Endothelial cell of umbilical vein (primary cell): ENCODE results near the gene HOXD8. TPM values are rescaled to one million over a fixed set of nuclear protein-coding genes. Genes with fewer than 3 reads are reported as not detected.

Source experiments
- BruUV-seq: library from RNA; stranded (reverse); fragments of 400-500 nt; replicated peaks from 2 replicates; lab custom pipeline; 2021; lab: Mats Ljungman, UMichigan
- CTCF ChIA-PET: fragments of 300-600, 350-600 bp; sonication (Branson Sonifier 250); formaldehyde crosslinking; loops from one replicate; lab custom pipeline; 2021; ENCODE audit warnings: antibody characterized with exemption, inconsistent platforms; lab: Charles Lee
- POLR2A ChIA-PET: fragments of 300-600, 350-600 bp; sonication (Branson Sonifier 250); formaldehyde crosslinking; loops from one replicate; lab custom pipeline; 2021; ENCODE audit warnings: antibody characterized with exemption, inconsistent platforms; lab: Charles Lee
- DNase-seq: peaks from one replicate; pipeline ENCODE4 v3.0.0-alpha.2; 2011; ENCODE audit warnings: low read depth, low spot score
- FAIRE-seq: peaks from 2 replicates; lab custom pipeline; 2011; peaks lifted over from hg19 to GRCh38; lab: Jason Lieb, UNC
- H2AFZ ChIP-seq: 2 replicates; pipeline ENCODE4 v1.6.0; 2012; ENCODE audit warnings: low read depth, low read length, control low read depth, inconsistent platforms
- H3K27ac ChIP-seq: 2 replicates; pipeline ENCODE4 v1.5.1; 2011; ENCODE audit warnings: low read depth, mild to moderate bottlenecking, control low read depth, low read length, moderate library complexity; ENCODE audit not compliant: insufficient read depth
- H3K27me3 ChIP-seq, 2 experiments: 2 replicates each; pipeline versions ENCODE4 v1.6.0 to v1.6.1; 2011; ENCODE audit warnings: low read length in 2 of 2, mixed read lengths in 1 of 2; ENCODE audit not compliant: control insufficient read depth in 2 of 2, insufficient read depth in 2 of 2
- H3K36me3 ChIP-seq, 2 experiments: 2 replicates in 1 of 2; 3 replicates in 1 of 2; pipeline ENCODE4 v1.5.1; 2011; ENCODE audit warnings: low read length in 2 of 2, mild to moderate bottlenecking in 1 of 2, moderate library complexity in 1 of 2; ENCODE audit not compliant: control insufficient read depth in 2 of 2, insufficient read depth in 2 of 2; ENCODE audit errors: extremely low read depth in 1 of 2
- H3K4me1 ChIP-seq: 3 replicates; pipeline ENCODE4 v1.5.1; 2011; ENCODE audit warnings: mild to moderate bottlenecking, low read length; ENCODE audit not compliant: control insufficient read depth, insufficient read depth; ENCODE audit errors: extremely low read depth
- H3K4me2 ChIP-seq: 2 replicates; pipeline ENCODE4 v1.6.1; 2011; ENCODE audit warnings: low read length, control low read depth, mixed read lengths; ENCODE audit not compliant: insufficient read depth
- H3K4me3 ChIP-seq, 3 experiments: fragments of 200-600 bp in 1 of 3; sonication (generic), shearing (Covaris generic) in 1 of 3; replicated peaks in 1 of 3; 2 replicates each; pipeline ENCODE4 v1.5.1; 2011 to 2016; ENCODE audit warnings: control low read depth in 3 of 3, low read length in 3 of 3, mild to moderate bottlenecking in 2 of 3, inconsistent platforms in 1 of 3, low read depth in 1 of 3, moderate library complexity in 1 of 3; ENCODE audit not compliant: insufficient read depth in 1 of 3
- H3K79me2 ChIP-seq: 2 replicates; pipeline ENCODE4 v1.6.0; 2012; ENCODE audit warnings: low read length, inconsistent platforms; ENCODE audit not compliant: control insufficient read depth, insufficient read depth
- H3K9ac ChIP-seq: replicated peaks from 2 replicates; pipeline ENCODE3; 2011; ENCODE audit warnings: low read length, control low read depth; ENCODE audit not compliant: insufficient read depth; ENCODE audit errors: extremely low read depth
- H3K9me1 ChIP-seq: replicated peaks from 3 replicates; pipeline ENCODE4 v1.6.0; 2011; ENCODE audit warnings: mild to moderate bottlenecking, low read length; ENCODE audit not compliant: control insufficient read depth, insufficient read depth; ENCODE audit errors: extremely low read depth
- H3K9me3 ChIP-seq: replicated peaks from 2 replicates; pipeline ENCODE4 v1.5.1; 2012; ENCODE audit warnings: low read length, inconsistent platforms; ENCODE audit not compliant: control insufficient read depth, insufficient read depth
- H4K20me1 ChIP-seq: replicated peaks from 2 replicates; pipeline ENCODE3; 2011; ENCODE audit warnings: mild to moderate bottlenecking, low read length; ENCODE audit not compliant: control insufficient read depth, insufficient read depth; ENCODE audit errors: extremely low read depth
- EZH2 ChIP-seq: IDR thresholded peaks from 2 replicates; pipeline ENCODE4 v1.6.1; 2012; ENCODE audit warnings: borderline replicate concordance, low read depth, mild to moderate bottlenecking, moderate library complexity, low read length, inconsistent platforms; ENCODE audit not compliant: severe bottlenecking
- FOS ChIP-seq: IDR thresholded peaks from 2 replicates; pipeline ENCODE4 v1.6.1; 2011; ENCODE audit warnings: mild to moderate bottlenecking, low read length, moderate library complexity, borderline replicate concordance; ENCODE audit not compliant: insufficient read depth
- JUN ChIP-seq: IDR thresholded peaks from 2 replicates; pipeline ENCODE4 v1.6.1; 2011; ENCODE audit warnings: borderline replicate concordance, low read depth; ENCODE audit not compliant: insufficient read length, insufficient read depth
- dilution Hi-C: fragments of 300-500 bp; cut with MboI; formaldehyde crosslinking; loops from one replicate; pipeline ENCODE4 v1.15.0; 2019; ENCODE audit warnings: low sequenced_read_pairs; ENCODE audit not compliant: extremely low pct_ligation_motif_present
- intact Hi-C: fragments of 100-400 bp; cut with micrococcal nuclease; formaldehyde crosslinking; loops from one replicate; pipeline ENCODE4 v1.10.0; 2022
- polyA plus RNA-seq, 4 experiments: library from polyadenylated mRNA; depleted of rRNA in 3 of 4; stranded (reverse) in 3 of 4; unstranded in 1 of 4; fragments of >200 nt; gene quantifications; 2 replicates each; pipeline versions ENCODE4 v1.2.1 to v1.2.3, GENCODE V29; 2011 to 2012; ENCODE audit warnings: missing spikeins in 1 of 4
- total RNA-seq: library from RNA; stranded (reverse); gene quantifications from 2 replicates; pipeline ENCODE4 v1.2.3, GENCODE V29; 2021
- TF ChIP-seq, protein P1 (sequence below), 2 donors: IDR thresholded peaks; 1 replicate in 1 of 2; 2 replicates in 1 of 2; pipeline ENCODE4 v1.5.1; 2011; ENCODE audit warnings: low read length in 2 of 2, mild to moderate bottlenecking in 2 of 2, moderate library complexity in 2 of 2, control low read depth in 1 of 2, inconsistent platforms in 1 of 2, low read depth in 1 of 2; ENCODE audit not compliant: insufficient read depth in 1 of 2; ENCODE audit errors: extremely low read depth in 1 of 2

The HOXD8 gene
- total and polyA plus RNA-seq, 2 donors (not counting 3 experiments of a cell fraction or from before 2014, with no cell fraction given), result 6.4 to 15.6 TPM

DNA sequence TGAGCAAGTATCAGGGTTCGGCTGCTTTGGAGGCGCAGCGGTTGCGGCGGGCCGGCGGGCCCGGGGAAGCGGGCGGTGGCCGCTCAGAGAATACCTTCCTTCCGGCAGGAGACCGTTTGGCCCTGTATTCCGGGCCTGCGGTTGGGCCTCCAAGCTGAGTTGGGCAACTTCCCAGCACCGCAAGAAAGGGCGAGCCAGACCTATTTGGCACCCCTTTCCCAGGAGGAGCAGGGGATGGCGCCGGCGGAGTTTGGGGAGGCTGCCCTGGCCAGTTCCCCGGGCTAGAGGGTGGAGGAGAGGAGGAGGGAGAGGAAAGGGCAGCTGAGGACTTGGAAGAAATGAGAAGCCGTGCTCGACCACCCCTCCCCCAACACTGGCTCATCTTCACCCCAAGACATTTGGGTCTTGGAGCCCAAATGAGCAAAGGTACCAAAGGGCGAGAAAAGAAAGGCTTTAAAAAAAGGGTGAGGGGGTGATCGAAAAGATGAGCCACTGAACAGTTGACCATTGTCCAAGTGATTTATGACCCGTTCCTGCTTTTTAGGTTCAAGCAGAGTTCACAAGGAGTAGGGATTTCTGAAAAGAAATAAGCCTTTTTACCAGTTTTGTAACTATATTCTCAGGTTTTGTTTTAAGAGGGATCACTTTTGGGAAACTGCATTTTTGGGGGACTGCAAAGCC is 36.0 kb downstream of the HOXD8 start:
- H3K9me1 ChIP-seq, result no peaks in the 10 kb centered on the region
- ChIA-PET POLR2A (no interaction called here), CTCF (interaction anchor here (1.0 kb wide), 3 partner anchors 22 to 389 kb away, joined by 3 to 4 read pairs (median 4); partner anchors contain the start of gene HOXD1)
- peak overlapping the region; percentile 73 for H3K4me2 ChIP-seq
- peaks cover 3% of the 10 kb centered on the region for H3K4me1 ChIP-seq
- intact Hi-C loops, result no loop called here
- peak overlapping the region in 2 of 3 experiments; percentile 1 to 37 for H3K4me3 ChIP-seq
- H2AFZ ChIP-seq, result no peak overlapping the region
- H3K9ac ChIP-seq, result no peak overlapping the region
- TF ChIP-seq, protein P1, sequence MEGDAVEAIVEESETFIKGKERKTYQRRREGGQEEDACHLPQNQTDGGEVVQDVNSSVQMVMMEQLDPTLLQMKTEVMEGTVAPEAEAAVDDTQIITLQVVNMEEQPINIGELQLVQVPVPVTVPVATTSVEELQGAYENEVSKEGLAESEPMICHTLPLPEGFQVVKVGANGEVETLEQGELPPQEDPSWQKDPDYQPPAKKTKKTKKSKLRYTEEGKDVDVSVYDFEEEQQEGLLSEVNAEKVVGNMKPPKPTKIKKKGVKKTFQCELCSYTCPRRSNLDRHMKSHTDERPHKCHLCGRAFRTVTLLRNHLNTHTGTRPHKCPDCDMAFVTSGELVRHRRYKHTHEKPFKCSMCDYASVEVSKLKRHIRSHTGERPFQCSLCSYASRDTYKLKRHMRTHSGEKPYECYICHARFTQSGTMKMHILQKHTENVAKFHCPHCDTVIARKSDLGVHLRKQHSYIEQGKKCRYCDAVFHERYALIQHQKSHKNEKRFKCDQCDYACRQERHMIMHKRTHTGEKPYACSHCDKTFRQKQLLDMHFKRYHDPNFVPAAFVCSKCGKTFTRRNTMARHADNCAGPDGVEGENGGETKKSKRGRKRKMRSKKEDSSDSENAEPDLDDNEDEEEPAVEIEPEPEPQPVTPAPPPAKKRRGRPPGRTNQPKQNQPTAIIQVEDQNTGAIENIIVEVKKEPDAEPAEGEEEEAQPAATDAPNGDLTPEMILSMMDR (IDR thresholded peaks at IDR 0.05; ENCODE audit: extremely low read depth in 1 of 2, insufficient read depth in 1 of 2, low read depth in 1 of 2, low read length in 2 of 2), result no peak
- TF ChIP-seq FOS (no peak), JUN (no peak), EZH2 (no peak)
- H3K79me2 ChIP-seq, result no peaks in the 10 kb centered on the region
- BruUV-seq, result no TSS peak
- no peaks in the 10 kb centered on the region for H4K20me1 ChIP-seq
- peaks cover 5 to 15% of the 10 kb centered on the region in 2 experiments for H3K27me3 ChIP-seq
- no peaks in the 10 kb centered on the region for H3K36me3 ChIP-seq
- dilution Hi-C loops, result no loop called here
- FAIRE-seq (no peak), DNase-seq (no peak)
- H3K27ac ChIP-seq, result no peak overlapping the region
- no peaks in the 10 kb centered on the region for H3K9me3 ChIP-seq
